A549 (cell line): ENCODE data around the gene SGTA. TPM values are rescaled to one million over a fixed set of nuclear protein-coding genes. Genes with fewer than 3 reads are reported as not detected.

Experiments
- ATAC-seq, 2 experiments: fragments of 200-7000 bp in 1 of 2; fragments of >200 bp in 1 of 2; cut with Nextera tagmentation in 1 of 2; cut with Tn5 transposase in 1 of 2; 3 replicates each; pipeline versions ENCODE4 v1.8.0 to v1.9.1; 2018 to 2020; ENCODE audit warnings: mild to moderate bottlenecking in 1 of 2, moderate library complexity in 1 of 2
- CTCF ChIA-PET: fragments of 300-600 bp; sonication (Branson Sonifier 250); formaldehyde crosslinking; extraction: SDS; loops from one replicate; lab custom pipeline; 2021; ENCODE audit warnings: antibody characterized with exemption, inconsistent platforms; lab: Yijun Ruan, JAX
- POLR2A ChIA-PET: fragments of 350-600 bp; formaldehyde crosslinking; extraction: SDS; loops from one replicate; lab custom pipeline; 2021; ENCODE audit warnings: antibody characterized with exemption, inconsistent platforms; lab: Yijun Ruan, JAX
- DNase-seq, 2 experiments: peaks; one replicate each; pipeline versions ENCODE4 v3.0.0 to v3.0.0-alpha.2; 2011 to 2016; ENCODE audit warnings: low read depth in 1 of 2, low spot score in 1 of 2
- FAIRE-seq: peaks from 2 replicates; lab custom pipeline; 2011; peaks lifted over from hg19 to GRCh38; lab: Jason Lieb, UNC
- H3K27ac ChIP-seq, 2 experiments: fragments of >200 bp; sonication (Bioruptor Twin); formaldehyde crosslinking; 3 replicates each; pipeline ENCODE4 v1.5.1; 2016 to 2017
- H3K4me1 ChIP-seq: fragments of >200 bp; sonication (Bioruptor Twin); formaldehyde crosslinking; 3 replicates; pipeline ENCODE4 v1.6.1; 2016
- H3K4me2 ChIP-seq: fragments of >200 bp; sonication (Bioruptor Twin); formaldehyde crosslinking; 3 replicates; pipeline ENCODE4 v1.6.1; 2016
- H3K4me3 ChIP-seq: fragments of >200 bp; sonication (Bioruptor Twin); formaldehyde crosslinking; 3 replicates; pipeline ENCODE4 v1.5.1; 2016
- H3K9me3 ChIP-seq: fragments of >200 bp; sonication (Bioruptor Twin); formaldehyde crosslinking; 3 replicates; pipeline ENCODE4 v1.6.1; 2016
- BHLHE40 ChIP-seq: IDR thresholded peaks from 2 replicates; pipeline ENCODE4 v1.6.1; 2012; ENCODE audit warnings: low read depth, low read length, inconsistent platforms
- CBX8 ChIP-seq: fragments of 200-600 bp; sonication (generic); IDR thresholded peaks from 2 replicates; pipeline ENCODE4 v1.6.1; 2016
- CEBPB ChIP-seq, 2 experiments: fragments of >200 bp in 1 of 2; sonication (Bioruptor Twin) in 1 of 2; formaldehyde crosslinking in 1 of 2; IDR thresholded peaks; 2 replicates each; pipeline ENCODE4 v1.6.1; 2012 to 2016
- EHMT2 ChIP-seq: fragments of 200-600 bp; sonication (generic); IDR thresholded peaks from 2 replicates; pipeline ENCODE4 v1.6.1; 2016; ENCODE audit warnings: antibody characterized with exemption, low read depth, mild to moderate bottlenecking, moderate library complexity
- EP300 ChIP-seq, 2 experiments: fragments of >200 bp; sonication (Bioruptor Twin); formaldehyde crosslinking; IDR thresholded peaks; 2 replicates in 1 of 2; 3 replicates in 1 of 2; pipeline ENCODE4 v1.6.1; 2016 to 2017
- ESRRA ChIP-seq: fragments of 150-350 bp; IDR thresholded peaks from 2 replicates; pipeline ENCODE4 v1.6.1; 2014; ENCODE audit warnings: mild to moderate bottlenecking, low read length, borderline replicate concordance
- FOSB ChIP-seq: fragments of 250-450 bp; sonication (Bioruptor Pico); IDR thresholded peaks from 2 replicates; pipeline ENCODE4 v1.5.0; 2020; ENCODE audit warnings: mild to moderate bottlenecking, moderate library complexity
- FOSL2 ChIP-seq, 2 experiments: fragments of 450-650 bp in 1 of 2; fragments of >200 bp in 1 of 2; sonication (Bioruptor Twin) in 1 of 2; formaldehyde crosslinking; IDR thresholded peaks; 2 replicates each; pipeline versions ENCODE4 v1.5.0 to v1.6.1; 2016 to 2020; ENCODE audit warnings: mild to moderate bottlenecking in 1 of 2, moderate library complexity in 1 of 2
- FOXS1 ChIP-seq: fragments of 250-450 bp; sonication (Bioruptor Pico); IDR thresholded peaks from 2 replicates; pipeline ENCODE4 v1.5.0; 2020; ENCODE audit warnings: mild to moderate bottlenecking, moderate library complexity
- GATA3 ChIP-seq: IDR thresholded peaks from 2 replicates; pipeline ENCODE4 v1.6.1; 2012; ENCODE audit warnings: borderline replicate concordance
- HEYL ChIP-seq: fragments of 250-450 bp; sonication (Bioruptor Pico); IDR thresholded peaks from 2 replicates; pipeline ENCODE4 v1.8.0; 2021; ENCODE audit warnings: mild to moderate bottlenecking, moderate library complexity
- HOXB5 ChIP-seq: fragments of 250-450 bp; sonication (Bioruptor Pico); IDR thresholded peaks from 2 replicates; pipeline ENCODE4 v1.5.0; 2020; ENCODE audit warnings: mild to moderate bottlenecking, moderate library complexity
- JUN ChIP-seq, 2 experiments: fragments of >200 bp; sonication (Bioruptor Twin); formaldehyde crosslinking; IDR thresholded peaks; 2 replicates in 1 of 2; 3 replicates in 1 of 2; pipeline ENCODE4 v1.6.1; 2016 to 2017
- KDM1A ChIP-seq: fragments of 200-600 bp; sonication (generic); IDR thresholded peaks from 2 replicates; pipeline ENCODE4 v1.6.1; 2016; ENCODE audit warnings: low read depth, mild to moderate bottlenecking
- MAZ ChIP-seq: fragments of 150-350 bp; IDR thresholded peaks from 2 replicates; pipeline ENCODE4 v1.6.1; 2014; ENCODE audit warnings: antibody characterized with exemption, low read depth, low read length, borderline replicate concordance
- MYC ChIP-seq: IDR thresholded peaks from 2 replicates; pipeline ENCODE4 v1.6.1; 2012; ENCODE audit warnings: mild to moderate bottlenecking, inconsistent platforms, low read length, improper control_type of control experiment, borderline replicate concordance
- NFE2L2 ChIP-seq: fragments of 150-350 bp; conservative IDR thresholded peaks from 2 replicates; pipeline ENCODE4 v1.6.1; 2014; ENCODE audit warnings: low read length
- NPAS2 ChIP-seq: fragments of 250-450 bp; sonication (Bioruptor Pico); IDR thresholded peaks from 2 replicates; pipeline ENCODE4 v1.8.0; 2022; ENCODE audit warnings: mild to moderate bottlenecking, moderate library complexity, borderline replicate concordance
- NR3C1 ChIP-seq: fragments of >200 bp; sonication (Bioruptor Twin); formaldehyde crosslinking; IDR thresholded peaks from 3 replicates; pipeline ENCODE4 v1.6.1; 2017
- PHF8 ChIP-seq: fragments of 200-600 bp; sonication (generic); IDR thresholded peaks from 2 replicates; pipeline ENCODE4 v1.6.1; 2016; ENCODE audit warnings: low read depth, mild to moderate bottlenecking, antibody characterized with exemption, moderate library complexity, borderline replicate concordance
- POLR2AphosphoS2 ChIP-seq: conservative IDR thresholded peaks from 2 replicates; pipeline ENCODE4 v1.6.1; 2012; ENCODE audit warnings: low read length, improper control_type of control experiment, inconsistent platforms
- RARB ChIP-seq: fragments of 250-450 bp; sonication (Bioruptor Pico); IDR thresholded peaks from 2 replicates; pipeline ENCODE4 v1.8.0; 2021; ENCODE audit warnings: mild to moderate bottlenecking, moderate library complexity
- SMC3 ChIP-seq: fragments of >200 bp; sonication (Bioruptor Twin); formaldehyde crosslinking; IDR thresholded peaks from 3 replicates; pipeline ENCODE4 v1.6.1; 2018; ENCODE audit warnings: inconsistent platforms
- TP53 ChIP-seq: fragments of 250-450 bp; sonication (Bioruptor Pico); IDR thresholded peaks from 2 replicates; pipeline ENCODE4 v1.5.0; 2021; ENCODE audit warnings: mild to moderate bottlenecking, moderate library complexity
- ZC3H11A ChIP-seq: fragments of 450-650 bp; IDR thresholded peaks from 2 replicates; pipeline ENCODE4 v1.6.1; 2014; ENCODE audit warnings: antibody characterized with exemption, mild to moderate bottlenecking
- ZFP36 ChIP-seq: fragments of 450-650 bp; IDR thresholded peaks from 2 replicates; pipeline ENCODE4 v1.6.1; 2014; ENCODE audit warnings: borderline replicate concordance; ENCODE audit not compliant: partially characterized antibody
- ZNF302 ChIP-seq: fragments of 250-450 bp; sonication (Bioruptor Pico); IDR thresholded peaks from 2 replicates; pipeline ENCODE4 v1.9.0; 2021; ENCODE audit warnings: inconsistent platforms, mild to moderate bottlenecking, moderate library complexity
- ZSCAN20 ChIP-seq: fragments of 250-450 bp; sonication (Bioruptor Pico); IDR thresholded peaks from 2 replicates; pipeline ENCODE4 v1.8.0; 2022; ENCODE audit warnings: mild to moderate bottlenecking, moderate library complexity
- WGBS: methylation state at CpG from one replicate; pipeline ENCODE4 v1.1.6; 2017; ENCODE audit errors: missing lambda C conversion rate; 5-methylcytosine and 5-hydroxymethylcytosine counted together
- polyA minus RNA-seq: library from RNA; depleted of rRNA, polyadenylated mRNA; stranded (reverse); fragments of >200 nt; gene quantifications from 2 replicates; pipeline ENCODE4 v1.2.3, GENCODE V29; 2011; rRNA and poly(A)+ RNA removed
- polyA plus RNA-seq, 4 experiments: library from polyadenylated mRNA; depleted of rRNA in 3 of 4; stranded (reverse); fragments of >200 nt; fragmentation: RNase III in 1 of 4; extraction: RNeasy Plus Mini Kit Qiagen cat#74134 plus additional on column Dnase treatment in 1 of 4; gene quantifications; 2 replicates in 3 of 4; 3 replicates in 1 of 4; pipeline ENCODE4 v1.2.3, GENCODE V29; 2011 to 2017
- TF ChIP-seq, protein P1 (sequence below): IDR thresholded peaks from 2 replicates; pipeline ENCODE4 v1.6.1; 2012; ENCODE audit warnings: low read depth, borderline replicate concordance
- TF ChIP-seq, protein P2 (sequence below): fragments of 250-450 bp; sonication (Bioruptor Pico); IDR thresholded peaks from 2 replicates; pipeline ENCODE4 v1.5.0; 2020; ENCODE audit warnings: low read depth, mild to moderate bottlenecking, moderate library complexity
- TF ChIP-seq, protein P3 (sequence below): fragments of >200 bp; sonication (Bioruptor Twin); formaldehyde crosslinking; IDR thresholded peaks from 3 replicates; pipeline ENCODE4 v1.6.1; 2016
- TF ChIP-seq, protein P4 (sequence below): fragments of 450-650 bp; IDR thresholded peaks from 2 replicates; pipeline ENCODE4 v1.6.1; 2014; ENCODE audit warnings: antibody characterized with exemption
- TF ChIP-seq, protein P5 (sequence below): fragments of >200 bp; sonication (Bioruptor Twin); formaldehyde crosslinking; IDR thresholded peaks from 2 replicates; pipeline ENCODE4 v1.6.1; 2016
- TF ChIP-seq, protein P6 (sequence below): fragments of 150-350 bp; IDR thresholded peaks from 2 replicates; pipeline ENCODE4 v1.6.1; 2014; ENCODE audit warnings: low read depth, mild to moderate bottlenecking, low read length

The SGTA gene, protein sequence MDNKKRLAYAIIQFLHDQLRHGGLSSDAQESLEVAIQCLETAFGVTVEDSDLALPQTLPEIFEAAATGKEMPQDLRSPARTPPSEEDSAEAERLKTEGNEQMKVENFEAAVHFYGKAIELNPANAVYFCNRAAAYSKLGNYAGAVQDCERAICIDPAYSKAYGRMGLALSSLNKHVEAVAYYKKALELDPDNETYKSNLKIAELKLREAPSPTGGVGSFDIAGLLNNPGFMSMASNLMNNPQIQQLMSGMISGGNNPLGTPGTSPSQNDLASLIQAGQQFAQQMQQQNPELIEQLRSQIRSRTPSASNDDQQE
- polyA plus RNA-seq (2011; rRNA removed), result 39.1 and 44.4 TPM in 2 replicates
- 103 and 122 TPM in 2 replicates for polyA plus RNA-seq (2012; cell fraction: cytosol; rRNA removed)
- 120 and 137 TPM in 2 replicates for polyA plus RNA-seq (2012; cell fraction: nucleus; rRNA removed)
- polyA plus RNA-seq (2017; fragmentation: RNase III; extraction: RNeasy Plus Mini Kit Qiagen cat#74134 plus additional on column Dnase treatment), result 47.6 to 51.6 TPM (median 48.0 TPM) in 3 replicates
- polyA minus RNA-seq, result 20.4 and 23.9 TPM in 2 replicates

DNA sequence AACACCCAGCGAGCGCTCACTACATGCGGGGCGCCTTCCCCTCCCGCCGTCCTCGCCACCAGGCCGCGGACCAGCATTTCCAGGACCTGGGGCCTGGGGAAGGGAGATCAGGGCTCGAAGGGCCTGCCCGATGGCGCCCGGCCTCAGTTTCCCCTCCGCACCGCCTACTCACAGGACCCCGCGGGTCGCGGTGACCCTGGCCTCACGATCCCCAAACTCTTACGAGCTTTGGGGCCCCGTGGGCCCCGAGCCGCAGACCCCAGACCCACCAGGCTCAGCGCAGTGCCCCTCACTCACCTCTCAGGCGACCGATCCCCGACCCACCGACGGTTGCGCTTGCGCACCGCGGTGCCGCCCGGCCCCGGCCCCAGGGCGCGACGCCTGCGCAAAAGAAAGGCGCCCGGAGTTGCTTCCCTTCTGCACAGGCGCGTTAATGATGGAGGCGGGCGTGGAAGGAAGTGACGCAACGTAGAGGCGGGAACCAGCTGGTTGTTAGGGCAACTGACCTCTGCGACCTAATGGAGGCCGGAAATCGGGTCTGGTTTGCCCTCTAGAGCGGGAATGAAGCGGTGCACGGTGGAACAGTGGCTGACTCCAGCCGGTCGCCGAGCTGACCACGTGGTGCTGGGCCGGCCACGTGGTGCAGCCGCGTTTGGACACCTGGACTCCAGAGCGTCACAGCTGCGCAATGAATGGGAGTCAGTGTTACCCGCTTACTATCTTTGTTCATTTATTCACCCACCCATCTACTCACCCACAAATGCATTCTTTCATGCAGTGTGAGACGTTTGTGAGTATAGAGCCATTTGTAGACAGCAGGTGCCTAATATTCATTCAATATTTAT is at the start of gene SGTA:
Gene SGTA (minus strand): TSS at position 338 of the 845 bp plus-strand sequence. CDS start 14,205 bp downstream, outside the sequence.
- Histone ChIP-seq H3K4me3 (peak within 1 kb of the TSS; percentile 100), H3K4me2 (peak within 1 kb of the TSS; percentile 99), H3K9me3 (no peaks in the 10 kb centered on the region), H3K27ac (peak within 1 kb of the TSS; percentile 98), H3K4me1 (peaks cover 17% of the 10 kb centered on the region; the same call in 2 of the 3 replicates)
- FAIRE-seq, result no peak
- 2% methylated on average over 22 of the region's 68 CpGs for WGBS
- ChIA-PET POLR2A (interaction anchor here (0.6 to 1.1 kb wide), 3 partner anchors 60 to 168 kb away, joined by 3 read pairs; no protein-coding TSS in a partner anchor), CTCF (interaction anchor here (0.9 to 1.2 kb wide), 3 partner anchors 13 to 34 kb away, joined by 3 to 5 read pairs (median 3); no protein-coding TSS in a partner anchor)
- DNase-seq, result peak; percentile 94 to 99
- ATAC-seq, result peak; percentile 86 to 90
- TF ChIP-seq TP53 (CRISPR knock-in tag) (no peak), PHF8 (peak; percentile 56; the same call in 1 of the 2 replicates), ZFP36 (no peak), NPAS2 (CRISPR knock-in tag) (no peak), KDM1A (no peak), MAZ (no peak), NR3C1 (no peak), CEBPB (IDR thresholded peaks at IDR 0.05) (peak in 1 of 2 experiments; percentile 53; a peak in 1 of 4 replicates), EP300 (IDR thresholded peaks at IDR 0.05) (no peak), ESRRA (no peak), HEYL (no peak), FOSB (CRISPR knock-in tag) (no peak), NFE2L2 (no peak), RARB (no peak), CBX8 (no peak), FOSL2 (IDR thresholded peaks at IDR 0.05) (no peak), FOSL2 (CRISPR knock-in tag; IDR thresholded peaks at IDR 0.05) (no peak; the same call in 1 of the 2 replicates), ZC3H11A (no peak), MYC (peak; percentile 97), HOXB5 (peak; percentile 84), EHMT2 (no peak), ZSCAN20 (no peak), JUN (IDR thresholded peaks at IDR 0.05) (peak in 1 of 2 experiments; percentile 53; a peak in 1 of 5 replicates), ZNF302 (no peak; the same call in 1 of the 2 replicates), GATA3 (no peak), FOXS1 (CRISPR knock-in tag) (no peak), POLR2AphosphoS2 (no peak), SMC3 (no peak), BHLHE40 (no peak)
- TF ChIP-seq, protein P1, sequence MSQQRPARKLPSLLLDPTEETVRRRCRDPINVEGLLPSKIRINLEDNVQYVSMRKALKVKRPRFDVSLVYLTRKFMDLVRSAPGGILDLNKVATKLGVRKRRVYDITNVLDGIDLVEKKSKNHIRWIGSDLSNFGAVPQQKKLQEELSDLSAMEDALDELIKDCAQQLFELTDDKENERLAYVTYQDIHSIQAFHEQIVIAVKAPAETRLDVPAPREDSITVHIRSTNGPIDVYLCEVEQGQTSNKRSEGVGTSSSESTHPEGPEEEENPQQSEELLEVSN, result peak; percentile 100
- TF ChIP-seq, protein P2, sequence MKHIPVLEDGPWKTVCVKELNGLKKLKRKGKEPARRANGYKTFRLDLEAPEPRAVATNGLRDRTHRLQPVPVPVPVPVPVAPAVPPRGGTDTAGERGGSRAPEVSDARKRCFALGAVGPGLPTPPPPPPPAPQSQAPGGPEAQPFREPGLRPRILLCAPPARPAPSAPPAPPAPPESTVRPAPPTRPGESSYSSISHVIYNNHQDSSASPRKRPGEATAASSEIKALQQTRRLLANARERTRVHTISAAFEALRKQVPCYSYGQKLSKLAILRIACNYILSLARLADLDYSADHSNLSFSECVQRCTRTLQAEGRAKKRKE (CRISPR knock-in tag), result peak; percentile 97
- TF ChIP-seq, protein P3, sequence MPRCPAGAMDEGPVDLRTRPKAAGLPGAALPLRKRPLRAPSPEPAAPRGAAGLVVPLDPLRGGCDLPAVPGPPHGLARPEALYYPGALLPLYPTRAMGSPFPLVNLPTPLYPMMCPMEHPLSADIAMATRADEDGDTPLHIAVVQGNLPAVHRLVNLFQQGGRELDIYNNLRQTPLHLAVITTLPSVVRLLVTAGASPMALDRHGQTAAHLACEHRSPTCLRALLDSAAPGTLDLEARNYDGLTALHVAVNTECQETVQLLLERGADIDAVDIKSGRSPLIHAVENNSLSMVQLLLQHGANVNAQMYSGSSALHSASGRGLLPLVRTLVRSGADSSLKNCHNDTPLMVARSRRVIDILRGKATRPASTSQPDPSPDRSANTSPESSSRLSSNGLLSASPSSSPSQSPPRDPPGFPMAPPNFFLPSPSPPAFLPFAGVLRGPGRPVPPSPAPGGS, result no peak
- TF ChIP-seq, protein P4, sequence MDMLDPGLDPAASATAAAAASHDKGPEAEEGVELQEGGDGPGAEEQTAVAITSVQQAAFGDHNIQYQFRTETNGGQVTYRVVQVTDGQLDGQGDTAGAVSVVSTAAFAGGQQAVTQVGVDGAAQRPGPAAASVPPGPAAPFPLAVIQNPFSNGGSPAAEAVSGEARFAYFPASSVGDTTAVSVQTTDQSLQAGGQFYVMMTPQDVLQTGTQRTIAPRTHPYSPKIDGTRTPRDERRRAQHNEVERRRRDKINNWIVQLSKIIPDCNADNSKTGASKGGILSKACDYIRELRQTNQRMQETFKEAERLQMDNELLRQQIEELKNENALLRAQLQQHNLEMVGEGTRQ, result peak; percentile 99
- TF ChIP-seq, protein P5, sequence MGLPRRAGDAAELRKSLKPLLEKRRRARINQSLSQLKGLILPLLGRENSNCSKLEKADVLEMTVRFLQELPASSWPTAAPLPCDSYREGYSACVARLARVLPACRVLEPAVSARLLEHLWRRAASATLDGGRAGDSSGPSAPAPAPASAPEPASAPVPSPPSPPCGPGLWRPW, result no peak
- TF ChIP-seq, protein P6, sequence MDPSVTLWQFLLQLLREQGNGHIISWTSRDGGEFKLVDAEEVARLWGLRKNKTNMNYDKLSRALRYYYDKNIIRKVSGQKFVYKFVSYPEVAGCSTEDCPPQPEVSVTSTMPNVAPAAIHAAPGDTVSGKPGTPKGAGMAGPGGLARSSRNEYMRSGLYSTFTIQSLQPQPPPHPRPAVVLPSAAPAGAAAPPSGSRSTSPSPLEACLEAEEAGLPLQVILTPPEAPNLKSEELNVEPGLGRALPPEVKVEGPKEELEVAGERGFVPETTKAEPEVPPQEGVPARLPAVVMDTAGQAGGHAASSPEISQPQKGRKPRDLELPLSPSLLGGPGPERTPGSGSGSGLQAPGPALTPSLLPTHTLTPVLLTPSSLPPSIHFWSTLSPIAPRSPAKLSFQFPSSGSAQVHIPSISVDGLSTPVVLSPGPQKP, result no peak
